ENCODE data around the gene IGF2BP2. TPM values are rescaled to one million over a fixed set of nuclear protein-coding genes. Genes with fewer than 3 reads are reported as not detected.
A peak's percentile ranks its signal among the peaks of the same experiment; 100 is the strongest.

IGF2BP2 gene
- total and polyA plus RNA-seq, 2 of the 8 experiments (the other 6 are each of a cell fraction or from before 2014, with no cell fraction given), result 7.4 to 121 TPM

DNA sequence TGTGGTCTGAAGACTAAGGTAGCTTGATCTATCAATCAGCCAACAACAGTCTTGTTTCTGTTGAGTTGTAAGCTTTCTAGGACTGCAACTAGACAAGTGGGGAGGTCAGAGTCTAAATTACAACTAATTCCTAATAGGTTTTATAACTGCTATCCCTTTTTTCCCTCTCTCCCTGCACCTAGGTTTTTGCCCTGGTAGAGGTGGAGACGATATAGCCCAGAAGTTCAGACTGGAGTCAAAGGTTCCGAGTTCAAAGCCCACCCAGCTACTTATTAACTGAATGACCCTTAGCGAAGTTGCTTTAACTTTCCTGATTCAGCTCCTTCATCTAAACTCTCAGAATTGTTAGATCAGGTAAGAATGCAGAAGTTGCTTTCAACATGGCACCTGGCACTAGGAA is 100.6 kb downstream of the IGF2BP2 start:
- H3K79me2 ChIP-seq (ENCODE audit: control insufficient read depth in 1 of 2, insufficient read depth in 2 of 2, low read length in 2 of 2), result peaks cover 0 to 93% of the 10 kb centered on the region in 2 experiments; a peak in 3 of 4 replicates
- no peak overlapping the region for H4K5ac ChIP-seq (ENCODE audit: insufficient read length, low read depth, low read length)
- ChIA-PET POLR2A (ENCODE audit: partially characterized antibody) (interaction anchor here (1.0 to 1.1 kb wide), 4 partner anchors 12 to 81 kb away, joined by 3 to 4 read pairs (median 3); no protein-coding TSS in a partner anchor), CTCF (ENCODE audit: partially characterized antibody) (interaction anchor here (0.6 to 3.2 kb wide), 6 partner anchors 9 to 131 kb away, joined by 3 to 15 read pairs (median 6); no protein-coding TSS in a partner anchor)
- H2BK12ac ChIP-seq (ENCODE audit: low read depth, low read length), result no peak overlapping the region
- H3K23ac ChIP-seq (ENCODE audit: insufficient read length), result no peak overlapping the region
- no peaks in the 10 kb centered on the region for H3K36me3 ChIP-seq (ENCODE audit: control insufficient read depth in 2 of 4, insufficient read depth in 4 of 4, low read length in 3 of 4)
- H3K14ac ChIP-seq (ENCODE audit: insufficient read length), result no peak overlapping the region
- FAIRE-seq (no peak), DNase-seq (ENCODE audit: low read depth in 1 of 2, low spot score in 2 of 2) (no peak)
- H4K91ac ChIP-seq (replicated peaks; ENCODE audit: insufficient read length, low read length), result no peak overlapping the region
- H3K79me1 ChIP-seq (ENCODE audit: low read depth, low read length), result peaks cover 17% of the 10 kb centered on the region
- H3K27ac ChIP-seq (ENCODE audit: low read depth, low read length), result 0 out of 2 replicates have a peak overlapping the region, but pooled peaks have one; percentile 9
- H2BK15ac ChIP-seq (ENCODE audit: low read length), result no peak overlapping the region
- no peak overlapping the region for H2AFZ ChIP-seq (ENCODE audit: low read length)
- TF ChIP-seq BRCA1 (IDR thresholded peaks at IDR 0.05; ENCODE audit: low read depth, low read length), result no peak
- WGBS, 2 experiments (ENCODE audit: extremely low coverage in 1 of 2, insufficient coverage in 1 of 2, insufficient read length in 1 of 2, insufficient replicate concordance in 2 of 2, low coverage in 1 of 2, low lambda C conversion rate in 2 of 2, missing lambda C conversion rate in 1 of 2), result 92% methylated on average over 3 of the region's 3 CpGs; no CpG with 5 or more reads in 1 of the 2 experiments
- H3K27me3 ChIP-seq (replicated peaks in 1 of 4; ENCODE audit: control insufficient read depth in 3 of 4, extremely low read depth in 1 of 4, insufficient read depth in 3 of 4, low read length in 3 of 4), result no peaks in the 10 kb centered on the region
- H2BK120ac ChIP-seq (replicated peaks; ENCODE audit: low read depth, low read length), result no peak overlapping the region
- H3K23me2 ChIP-seq (ENCODE audit: low read depth, low read length), result no peaks in the 10 kb centered on the region
- H3K9ac ChIP-seq (replicated peaks in 1 of 4; ENCODE audit: extremely low read depth in 1 of 4, low read depth in 3 of 4, low read length in 3 of 4), result no peak overlapping the region
- H3K4me2 ChIP-seq (ENCODE audit: insufficient read depth in 1 of 2, low read depth in 2 of 2, low read length in 2 of 2), result no peak overlapping the region
- no peak overlapping the region for H2BK20ac ChIP-seq (ENCODE audit: low read length)
- H3K4me3 ChIP-seq (ENCODE audit: extremely low read depth in 1 of 4, insufficient read depth in 2 of 4, low read depth in 3 of 4, low read length in 4 of 4), result no peak overlapping the region
- H3K18ac ChIP-seq (ENCODE audit: extremely low read depth, low read length), result no peak overlapping the region
- no peak overlapping the region for H2AK5ac ChIP-seq (ENCODE audit: low read depth, low read length)
- no peaks in the 10 kb centered on the region for H3K9me3 ChIP-seq (ENCODE audit: insufficient read depth in 2 of 2, low read depth in 1 of 2, low read length in 1 of 2)
- no peak overlapping the region for H3K4ac ChIP-seq (replicated peaks; ENCODE audit: insufficient read length, low read depth, low read length)
- no peak overlapping the region for H4K8ac ChIP-seq (ENCODE audit: extremely low read depth, insufficient read depth, low read length)
- no peak overlapping the region for H2BK5ac ChIP-seq (ENCODE audit: low read depth, low read length)
- H3K4me1 ChIP-seq (replicated peaks in 1 of 4; ENCODE audit: control insufficient read depth in 3 of 4, insufficient read depth in 4 of 4, low read length in 3 of 4), result peaks cover 2 to 39% (median 31%) of the 10 kb centered on the region in 4 experiments; a peak in 6 of 7 replicates
- no peak overlapping the region for H3K56ac ChIP-seq (replicated peaks; ENCODE audit: insufficient read length, low read depth, low read length)
- H4K20me1 ChIP-seq (replicated peaks in 1 of 2; ENCODE audit: control insufficient read depth in 1 of 2, insufficient read depth in 2 of 2, low read length in 2 of 2), result peaks cover 7 to 37% of the 10 kb centered on the region in 2 experiments

Measured in H1 (cell line).